HG03571 (cell line): ENCODE results near the gene COL17A1.

ENCODE experiments used
- ATAC-seq: cut with Tn5 transposase; IDR thresholded peaks from one replicate; pipeline ENCODE4 v1.9.1; 2021; ENCODE audit not compliant: unreplicated experiment

The COL17A1 gene

DNA sequence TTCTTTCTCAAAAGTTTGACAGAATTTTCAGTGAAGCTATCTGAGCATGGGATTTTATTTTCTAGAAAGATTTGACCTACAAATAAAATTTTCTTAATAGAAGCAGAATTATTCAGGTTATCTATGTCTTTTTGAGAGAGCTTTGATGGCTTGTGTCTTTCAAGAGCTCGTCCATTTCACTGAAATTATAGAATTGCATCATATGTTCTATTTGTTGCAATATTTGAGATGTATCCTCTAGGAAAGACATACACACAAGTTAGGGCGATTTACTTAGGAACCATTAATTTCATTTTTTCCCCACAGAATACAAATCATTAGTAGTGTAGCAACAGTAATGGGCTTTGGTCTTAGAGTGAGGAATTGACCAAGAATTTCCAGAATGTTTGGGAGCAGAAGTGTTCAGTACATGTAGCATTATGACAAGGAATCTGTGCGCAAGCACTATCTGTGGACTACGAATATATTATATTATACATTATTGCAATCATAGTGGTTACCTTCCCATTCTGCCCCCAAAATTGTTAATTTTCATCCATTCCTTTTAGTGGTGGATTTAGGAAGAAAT is 12.8 kb upstream of the COL17A1 start:
- ATAC-seq = no peak

GRCh38 chr10:104096692-104097091 is 11.0 kb upstream of the COL17A1 start:
- no peak for ATAC-seq

DNA sequence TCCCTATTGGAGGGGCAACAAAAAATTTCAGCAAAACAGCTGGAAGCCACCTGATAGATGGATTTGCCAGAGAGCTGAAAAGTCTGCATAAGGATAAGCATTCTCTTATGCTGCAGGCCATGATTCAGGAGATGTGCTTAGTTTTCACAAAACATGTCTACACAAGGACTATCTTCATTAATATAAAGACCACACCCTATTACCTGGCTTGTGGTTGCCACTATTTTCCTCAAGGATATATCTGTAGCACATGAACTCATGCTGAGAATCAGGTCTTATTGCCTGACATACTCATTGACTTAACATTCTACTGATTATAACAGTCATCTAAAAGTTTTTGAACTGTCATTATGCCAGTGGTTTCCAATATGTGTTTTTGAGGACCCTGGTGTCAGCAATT is 7.1 kb upstream of the COL17A1 start:
- ATAC-seq = no peak

- ATAC-seq = no peak
Measured at GRCh38 chr10:104090611-104091010, 4.9 kb upstream of the COL17A1 start.

DNA sequence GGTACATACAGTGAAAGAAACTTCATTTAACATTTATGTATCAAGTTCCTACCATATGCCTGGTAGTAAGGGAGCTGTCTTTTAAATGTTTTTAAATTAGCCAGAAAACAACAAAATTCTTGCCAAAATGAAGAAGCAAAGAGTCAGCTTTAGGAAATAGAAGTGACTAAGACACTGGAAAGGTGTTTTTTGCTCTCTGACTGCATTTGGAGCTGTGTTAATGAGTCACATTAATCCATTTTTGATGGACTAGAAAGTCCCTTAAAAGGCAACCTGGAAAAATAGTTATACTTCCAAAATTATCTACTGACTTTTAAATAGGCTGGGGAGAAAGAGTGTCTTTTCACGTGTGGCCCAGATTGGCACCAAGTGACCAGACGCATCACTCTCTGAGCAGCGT is 3.9 kb upstream of the COL17A1 start:
- no peak for ATAC-seq

DNA sequence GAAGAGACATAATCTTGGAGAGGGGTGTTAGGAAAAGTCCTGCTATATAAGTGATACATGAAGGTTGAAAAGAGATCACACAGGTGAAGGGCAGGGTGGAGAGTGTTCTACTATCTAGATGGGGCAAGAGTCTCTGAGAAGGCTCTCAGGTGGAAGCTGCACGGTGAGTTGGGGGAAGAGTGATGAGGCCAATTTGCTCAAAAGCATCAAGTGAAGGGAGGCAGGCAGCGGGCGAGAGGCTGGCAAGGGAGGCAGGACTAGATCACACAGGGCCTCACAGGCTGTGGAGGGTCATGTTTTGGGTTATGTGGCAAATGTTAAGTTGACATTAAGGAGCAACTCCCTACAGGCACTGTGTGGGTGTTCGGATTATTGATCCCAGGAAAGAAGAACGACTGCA is 2.6 kb upstream of the COL17A1 start:
- ATAC-seq = no peak

DNA sequence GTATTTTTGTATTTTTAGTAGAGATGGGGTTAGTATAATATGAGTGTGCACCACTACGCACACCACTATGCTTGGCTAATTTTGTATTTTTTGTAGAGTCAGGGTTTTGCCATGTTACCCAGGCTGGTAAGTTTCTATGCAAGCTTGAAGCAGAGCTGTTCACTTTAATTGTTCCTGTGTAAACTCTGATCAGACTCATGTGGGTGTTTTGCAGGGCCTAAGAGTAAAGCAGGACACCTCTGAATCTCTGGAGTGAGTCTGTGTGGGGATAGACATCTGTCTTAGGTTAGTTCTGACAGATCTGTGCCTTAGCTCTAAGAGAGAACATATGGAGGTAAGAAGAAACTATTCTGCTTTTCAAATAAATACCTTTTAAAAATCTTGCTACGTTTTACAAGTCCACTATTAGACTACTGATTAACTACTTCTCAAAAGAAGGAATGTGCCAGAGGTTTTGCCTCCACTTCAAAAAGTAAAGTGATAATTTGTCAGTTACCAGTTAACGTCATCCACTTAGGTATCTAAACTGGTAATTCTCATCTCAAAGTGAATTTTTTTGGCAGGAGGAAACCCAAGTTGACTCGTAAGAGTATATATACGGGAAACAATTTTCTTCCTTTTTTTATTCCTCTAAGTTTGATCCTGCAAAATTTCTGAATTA is 1.1 kb downstream of the COL17A1 start:
- ATAC-seq = no peak

DNA sequence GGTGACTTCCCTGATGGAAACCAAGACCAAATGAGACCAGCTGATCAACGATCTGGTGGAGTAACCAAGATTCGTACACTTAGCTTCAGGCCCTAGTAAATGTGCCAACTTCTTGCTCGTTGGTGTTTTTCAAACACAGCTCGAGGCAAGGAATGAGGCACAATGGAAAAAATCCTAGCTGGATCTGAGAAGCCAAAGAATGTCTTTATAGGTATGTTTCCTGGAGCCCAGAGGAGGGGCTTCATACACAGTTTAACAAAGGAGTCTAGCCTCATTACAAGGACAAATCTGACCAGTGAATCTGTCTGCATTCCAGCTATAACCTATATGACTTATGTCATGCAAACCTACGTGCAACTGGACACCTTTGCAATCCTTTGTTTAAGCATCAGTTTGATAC is 3.7 kb downstream of the COL17A1 start:
- no peak for ATAC-seq

GRCh38 chr10:104080762-104081161 is 4.9 kb downstream of the COL17A1 start:
- ATAC-seq = no peak

DNA sequence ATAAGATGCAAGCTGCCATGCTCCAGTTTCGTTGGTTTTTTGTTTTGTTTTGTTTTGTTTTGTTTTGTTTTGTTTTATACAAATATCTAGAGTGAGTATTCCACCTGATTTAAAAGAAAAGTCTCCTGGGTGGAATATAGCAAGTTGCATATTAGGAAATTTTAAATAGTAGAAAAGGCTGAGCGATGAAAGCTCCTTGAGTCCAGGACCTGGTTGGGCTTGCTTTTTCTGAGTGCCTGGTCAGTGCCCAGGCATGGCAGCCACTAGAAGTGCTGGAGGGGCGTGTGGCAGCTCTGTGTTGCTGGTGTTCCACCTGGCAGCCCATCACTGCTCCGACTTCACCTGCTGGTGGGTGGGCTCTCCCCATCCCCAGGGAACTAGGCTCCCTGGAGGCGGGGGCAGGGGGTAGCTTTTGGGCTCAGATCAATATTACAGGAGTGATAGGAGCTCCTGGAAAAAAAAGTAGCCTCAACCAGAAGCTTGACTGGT is 8.0 kb downstream of the COL17A1 start:
- no peak for ATAC-seq

GRCh38 chr10:104077247-104077646 is 8.4 kb downstream of the COL17A1 start:
- no peak for ATAC-seq

DNA sequence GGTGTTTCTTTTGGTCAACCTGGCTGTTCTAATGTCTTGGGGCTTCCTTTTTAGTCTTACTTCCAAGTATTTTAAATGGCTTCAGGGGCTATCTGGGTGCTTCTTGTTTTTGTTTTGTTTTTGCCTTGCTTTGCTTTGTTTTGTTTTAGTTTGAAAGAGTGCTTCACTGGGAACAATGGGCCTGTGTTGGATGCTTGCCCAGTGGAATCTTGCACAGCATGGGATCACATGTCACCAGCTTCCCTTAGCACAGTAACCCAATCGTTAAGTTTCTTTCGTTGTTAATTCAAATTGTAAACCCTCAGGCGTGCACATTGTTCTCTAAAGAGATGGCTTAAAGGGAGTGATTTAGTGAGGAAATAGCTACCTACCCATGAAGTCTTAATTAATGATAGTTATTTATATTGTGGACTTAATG is 8.9 kb downstream of the COL17A1 start:
- no peak for ATAC-seq

DNA sequence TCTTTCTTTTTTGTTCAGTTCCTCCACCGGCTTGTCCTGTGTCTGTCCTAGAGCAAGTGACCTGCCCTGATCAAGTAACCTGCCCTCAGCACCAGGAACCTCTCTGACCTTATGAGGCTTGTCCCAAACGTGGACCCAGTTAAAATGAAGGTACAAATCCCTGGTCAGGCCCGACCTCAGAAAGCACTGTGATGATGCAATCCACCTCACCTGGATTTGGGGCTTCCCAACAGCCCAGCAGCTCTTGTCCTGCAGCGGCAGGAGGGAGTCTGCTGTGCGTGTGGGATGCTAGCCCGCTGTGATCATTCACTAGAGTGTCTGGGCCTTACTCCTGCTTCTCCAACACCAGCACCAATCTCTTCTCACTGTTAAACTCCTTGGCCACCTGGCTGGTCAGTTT is 11.2 kb downstream of the COL17A1 start:
- ATAC-seq = no peak

GRCh38 chr10:104072786-104073185 is 12.9 kb downstream of the COL17A1 start:
- no peak for ATAC-seq

GRCh38 chr10:104069613-104070012 is 16.1 kb downstream of the COL17A1 start:
- no peak for ATAC-seq

GRCh38 chr10:104067525-104067924 is 18.2 kb downstream of the COL17A1 start:
- no peak for ATAC-seq

DNA sequence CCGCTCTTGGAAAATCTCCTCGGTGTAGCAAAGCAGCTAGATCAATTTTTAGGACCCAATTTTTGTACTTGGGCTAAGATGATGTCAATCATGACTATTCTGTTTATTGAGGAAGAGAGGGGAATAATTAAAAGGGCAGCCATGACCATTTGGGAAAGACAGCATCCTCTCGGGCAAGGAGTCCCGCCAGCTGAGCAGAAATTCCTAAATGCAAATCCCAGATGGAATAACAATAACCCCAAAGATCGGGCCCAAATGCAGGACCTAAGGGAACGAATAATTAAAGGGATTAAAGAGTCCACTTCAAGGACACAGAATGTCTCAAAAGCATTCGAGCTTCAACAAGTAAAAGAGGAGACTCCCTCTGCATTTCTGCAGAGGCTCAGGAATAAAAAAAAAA is 18.7 kb downstream of the COL17A1 start:
- ATAC-seq = no peak

DNA sequence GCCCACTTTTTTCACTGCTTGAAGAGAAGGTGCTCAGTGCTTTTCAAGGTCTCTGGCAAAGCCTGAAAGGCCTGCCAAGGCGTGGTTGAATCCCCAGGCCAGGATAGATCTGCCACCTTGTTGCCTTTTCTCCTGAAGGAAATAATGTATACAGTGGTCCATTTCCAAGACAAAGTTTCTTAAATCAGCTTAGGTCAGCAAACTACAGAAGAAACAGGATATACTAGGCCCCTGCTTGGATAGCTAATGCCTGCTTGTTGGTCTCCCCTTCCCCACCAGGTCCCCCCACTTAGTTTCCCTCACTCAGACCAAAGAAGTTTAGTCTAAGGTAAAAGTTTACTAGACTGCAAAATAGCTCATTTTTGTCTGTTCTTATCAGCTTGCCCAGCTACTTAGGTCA is 19.9 kb downstream of the COL17A1 start:
- ATAC-seq = no peak

DNA sequence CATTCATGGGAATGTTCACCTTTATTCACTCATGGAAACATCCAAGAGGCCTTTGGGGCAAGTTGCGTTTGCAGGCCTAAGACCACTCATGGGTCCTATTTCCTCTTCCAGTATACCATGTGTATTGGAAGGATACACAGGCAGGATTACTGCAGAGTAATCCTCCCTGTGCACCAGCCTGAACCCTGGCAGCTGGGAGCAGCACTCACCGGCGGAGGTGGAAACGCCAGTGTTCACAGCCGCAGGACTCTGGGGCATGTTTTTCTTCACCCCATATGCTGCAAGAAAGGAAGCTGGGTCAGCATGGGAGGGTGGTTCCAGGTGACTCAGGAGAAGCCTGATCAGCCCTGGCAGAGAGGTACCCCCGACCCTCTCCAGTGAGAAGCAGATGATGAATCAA is 24.5 kb downstream of the COL17A1 start:
- ATAC-seq = no peak

DNA sequence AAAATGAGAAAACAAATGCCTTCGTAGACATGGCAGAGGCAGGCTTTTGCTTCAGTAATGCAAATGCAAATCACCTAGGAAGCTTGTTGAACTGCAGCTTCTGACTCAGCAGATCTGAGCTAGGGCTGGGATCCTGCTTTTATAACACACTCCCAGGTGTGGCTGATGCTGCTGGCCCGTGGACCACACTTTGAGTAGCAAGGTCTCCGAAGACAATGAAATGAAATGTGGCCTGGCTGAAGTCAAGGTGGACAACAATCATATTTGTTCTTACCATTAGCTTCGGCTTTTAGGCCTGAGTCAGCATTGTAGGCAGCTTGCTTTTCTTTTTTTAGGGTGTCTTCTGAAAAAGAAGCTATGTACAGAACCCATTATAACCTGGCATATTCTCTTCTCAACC is 26.3 kb downstream of the COL17A1 start:
- no peak for ATAC-seq

DNA sequence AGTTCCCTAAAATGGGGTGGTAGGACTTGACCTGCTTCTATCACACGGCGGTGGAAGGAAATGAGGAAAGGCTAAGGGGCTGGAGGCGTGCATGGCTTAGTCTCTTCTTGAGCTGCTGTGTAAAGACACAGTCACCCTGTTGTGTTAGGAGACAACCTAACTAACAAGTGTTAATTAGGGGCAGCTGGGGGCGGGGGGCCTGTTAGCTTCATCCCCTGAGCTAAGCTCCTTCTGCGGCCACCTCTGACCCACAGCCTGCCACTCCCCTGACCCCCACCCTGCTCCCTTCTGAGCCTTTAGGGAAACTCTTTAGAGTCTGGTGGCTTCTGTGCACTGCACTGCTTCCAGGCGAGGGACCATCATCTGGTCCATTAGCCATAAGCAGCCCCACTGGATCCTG is 28.0 kb downstream of the COL17A1 start:
- no peak for ATAC-seq

DNA sequence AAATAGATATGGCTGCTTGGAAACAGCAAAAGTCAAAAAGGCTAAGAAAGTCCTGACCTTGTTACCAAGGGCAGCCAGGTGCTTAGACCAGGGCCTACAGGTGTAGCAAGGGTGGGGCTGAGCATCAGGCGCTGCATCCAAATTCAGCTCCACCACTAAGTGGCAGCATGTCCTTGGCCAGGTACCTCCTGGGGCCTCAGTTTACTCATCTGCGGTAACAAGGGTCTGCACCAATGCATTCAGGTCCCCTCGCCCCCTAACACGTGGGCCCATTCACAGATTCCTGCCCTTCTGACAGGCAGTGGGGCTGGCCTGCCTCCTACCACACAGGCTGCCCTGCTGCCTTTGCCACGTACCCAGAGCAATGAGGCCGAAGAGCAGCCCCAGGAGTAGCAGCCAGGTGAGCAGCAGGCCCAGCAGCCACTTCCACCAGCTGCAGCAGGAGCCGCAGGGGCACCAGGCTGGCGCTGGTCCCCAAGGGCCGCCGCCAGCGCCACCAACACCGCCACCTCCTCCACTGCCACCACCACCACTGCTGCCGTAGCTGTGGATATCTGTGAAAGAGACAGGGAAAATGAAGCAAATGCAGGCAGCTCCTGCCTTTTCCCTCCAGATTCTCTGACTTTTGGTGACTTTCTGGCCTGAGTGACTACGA is 28.9 kb downstream of the COL17A1 start:
- ATAC-seq = no peak

DNA sequence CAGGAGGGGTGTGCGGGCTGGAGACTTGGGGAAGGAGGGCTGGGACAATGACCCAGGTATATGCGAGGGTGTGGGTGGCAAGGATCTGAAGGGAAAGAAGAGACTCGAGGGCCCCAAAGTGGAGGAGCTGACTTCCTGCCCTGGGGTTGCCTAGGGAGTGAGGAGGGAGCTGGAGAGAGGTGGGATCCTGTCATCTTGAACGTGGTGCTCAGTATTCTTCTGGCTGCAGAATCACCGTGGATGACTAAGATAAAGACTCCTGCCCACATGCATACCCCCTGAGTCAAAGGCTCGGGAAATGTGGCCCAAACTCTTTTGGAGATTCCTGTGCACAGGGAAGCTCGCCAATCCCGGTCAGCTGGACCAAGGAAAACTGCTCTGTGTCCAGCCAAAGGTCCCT is 31.2 kb downstream of the COL17A1 start:
- ATAC-seq = no peak
